ENCODE results near the gene ANKRD6. TPM values are rescaled to one million over a fixed set of nuclear protein-coding genes. Genes with fewer than 3 reads are reported as not detected.

The ANKRD6 gene
- polyA plus RNA-seq, 3 donors: 0.93 to 3.0 (median 1.2) TPM

GRCh38 chr6:89488438-89488837, 55.5 kb downstream of the ANKRD6 start:
- Histone ChIP-seq H3K27me3 (ENCODE audit: control insufficient read depth in 2 of 2, insufficient read depth in 2 of 2, low read length in 2 of 2) (no peaks in the 10 kb centered on the region), H3K4me2 (replicated peaks; ENCODE audit: extremely low read depth, low read length, poor library complexity, severe bottlenecking) (no peak overlapping the region), H3K4me1 (ENCODE audit: control insufficient read depth in 1 of 2, insufficient read depth in 2 of 2, low read length in 2 of 2) (no peaks in the 10 kb centered on the region), H3K27ac (ENCODE audit: low read depth in 1 of 2, low read length in 2 of 2) (no peak overlapping the region), H4K20me1 (ENCODE audit: insufficient read depth, low read length) (no peaks in the 10 kb centered on the region), H3K9me3 (replicated peaks in 1 of 2; ENCODE audit: control insufficient read depth in 1 of 2, insufficient read depth in 1 of 2, low read length in 2 of 2) (no peaks in the 10 kb centered on the region), H3K9ac (ENCODE audit: insufficient read depth, low read length, poor library complexity, severe bottlenecking) (no peak overlapping the region), H3K36me3 (replicated peaks in 1 of 2; ENCODE audit: control insufficient read depth in 1 of 2, insufficient read depth in 2 of 2, low read length in 2 of 2) (no peaks in the 10 kb centered on the region), H2AFZ (ENCODE audit: insufficient read depth, low read depth, low read length, poor library complexity, severe bottlenecking) (no peak overlapping the region), H3K4me3 (replicated peaks in 1 of 3; ENCODE audit: low read depth in 2 of 3, low read length in 3 of 3) (no peak overlapping the region), H3K79me2 (ENCODE audit: insufficient read depth, low read length) (no peaks in the 10 kb centered on the region)
- no peak overlapping the region for H3K4me3 Mint-ChIP-seq
- no peak for DNase-seq
- intact Hi-C loops (cut with micrococcal nuclease): no loop called here
- H3K27ac Mint-ChIP-seq: no peak overlapping the region
- H3K27me3 Mint-ChIP-seq (ENCODE audit: low read depth in 3 of 3): peaks cover 0 to 3% (median 2%) of the 10 kb centered on the region in 3 donors
- no peak for TF ChIP-seq CTCF (IDR thresholded peaks at IDR 0.05)
- no peaks in the 10 kb centered on the region for H3K36me3 Mint-ChIP-seq
- peaks cover 0 to 1% (median 0%) of the 10 kb centered on the region in 7 donors for H3K9me3 Mint-ChIP-seq
- no peaks in the 10 kb centered on the region for H3K4me1 Mint-ChIP-seq

- no peak for DNase-seq
- no peaks in the 10 kb centered on the region for H3K36me3 Mint-ChIP-seq
These were observed 56.1 kb downstream of the ANKRD6 start for GRCh38 chr6:89489078-89489477.

More at GRCh38 chr6:89489078-89489477, 56.1 kb downstream of the ANKRD6 start:
- Histone ChIP-seq H3K9ac (ENCODE audit: insufficient read depth, low read length, poor library complexity, severe bottlenecking) (no peak overlapping the region), H3K9me3 (replicated peaks in 1 of 2; ENCODE audit: control insufficient read depth in 1 of 2, insufficient read depth in 1 of 2, low read length in 2 of 2) (no peaks in the 10 kb centered on the region), H3K79me2 (ENCODE audit: insufficient read depth, low read length) (no peaks in the 10 kb centered on the region), H3K4me1 (ENCODE audit: control insufficient read depth in 1 of 2, insufficient read depth in 2 of 2, low read length in 2 of 2) (no peaks in the 10 kb centered on the region), H3K4me3 (replicated peaks in 1 of 3; ENCODE audit: low read depth in 2 of 3, low read length in 3 of 3) (no peak overlapping the region), H3K27me3 (ENCODE audit: control insufficient read depth in 2 of 2, insufficient read depth in 2 of 2, low read length in 2 of 2) (no peaks in the 10 kb centered on the region), H2AFZ (ENCODE audit: insufficient read depth, low read depth, low read length, poor library complexity, severe bottlenecking) (no peak overlapping the region), H4K20me1 (ENCODE audit: insufficient read depth, low read length) (no peaks in the 10 kb centered on the region), H3K27ac (ENCODE audit: low read depth in 1 of 2, low read length in 2 of 2) (no peak overlapping the region), H3K36me3 (replicated peaks in 1 of 2; ENCODE audit: control insufficient read depth in 1 of 2, insufficient read depth in 2 of 2, low read length in 2 of 2) (no peaks in the 10 kb centered on the region), H3K4me2 (replicated peaks; ENCODE audit: extremely low read depth, low read length, poor library complexity, severe bottlenecking) (no peak overlapping the region)
- 11% methylated on average over 2 of the region's 3 CpGs for WGBS (ENCODE audit: insufficient coverage)
- no peak overlapping the region for H3K27ac Mint-ChIP-seq
- peaks cover 0 to 1% (median 0%) of the 10 kb centered on the region in 7 donors for H3K9me3 Mint-ChIP-seq
- H3K27me3 Mint-ChIP-seq (ENCODE audit: low read depth in 3 of 3): peaks cover 0 to 3% (median 2%) of the 10 kb centered on the region in 3 donors
- intact Hi-C loops (cut with micrococcal nuclease): no loop called here
- TF ChIP-seq CTCF (IDR thresholded peaks at IDR 0.05): no peak
- no peaks in the 10 kb centered on the region for H3K4me1 Mint-ChIP-seq
- H3K4me3 Mint-ChIP-seq: no peak overlapping the region
